ENCODE measurements around the gene SNRNP48. TPM values are rescaled to one million over a fixed set of nuclear protein-coding genes. Genes with fewer than 3 reads are reported as not detected.

The SNRNP48 gene
- total and polyA plus RNA-seq, 2 of the 8 experiments (the other 6 are each of a cell fraction or from before 2014, with no cell fraction given) = 7.7 to 21.0 TPM

GRCh38 chr6:7566617-7567173, 23.3 kb upstream of the SNRNP48 start (continued):
- TF ChIP-seq CHD7 (IDR thresholded peaks at IDR 0.05; ENCODE audit: insufficient replicate concordance, low read length) (no peak), FOSL1 (IDR thresholded peaks at IDR 0.05; ENCODE audit: insufficient read depth, low read depth, low read length) (no peak)

Data from H1 (cell line).